Right atrium auricular region (tissue), 2 donors: ENCODE measurements around the gene SLC38A5. TPM values are rescaled to one million over a fixed set of nuclear protein-coding genes. Genes with fewer than 3 reads are reported as not detected.
A peak's percentile ranks its signal among the peaks of the same experiment; 100 is the strongest.

Experiments used
- DNase-seq: peaks from one replicate; pipeline ENCODE4 v3.0.0-alpha.2; 2019; ENCODE audit warnings: low spot score
- H3K27ac ChIP-seq, 2 donors: fragments of 200-600 bp; sonication (generic); 1 replicate in 1 of 2; 2 replicates in 1 of 2; pipeline ENCODE4 v1.5.1; 2016 to 2019
- H3K27me3 ChIP-seq, 2 donors: fragments of 200-600 bp; sonication (generic); one replicate each; pipeline versions ENCODE4 v1.5.1 to v1.6.0; 2017 to 2019
- H3K36me3 ChIP-seq: fragments of 200-600 bp; sonication (generic); one replicate; pipeline ENCODE4 v1.5.1; 2016
- H3K4me1 ChIP-seq, 2 donors: fragments of 200-600 bp; sonication (generic); one replicate each; pipeline versions ENCODE4 v1.5.1 to v1.6.0; 2017 to 2019
- H3K4me3 ChIP-seq, 2 donors: fragments of 200-600 bp; sonication (generic); 1 replicate in 1 of 2; 2 replicates in 1 of 2; pipeline ENCODE4 v1.5.1; 2017 to 2019; ENCODE audit warnings: mild to moderate bottlenecking in 1 of 2, moderate library complexity in 1 of 2
- H3K9me3 ChIP-seq, 2 donors: fragments of 200-600 bp; sonication (generic); one replicate each; pipeline ENCODE4 v1.5.1; 2019
- total RNA-seq, 2 donors: library from RNA; depleted of rRNA; stranded (reverse); fragments of >200 nt; gene quantifications; one replicate each; pipeline ENCODE4 v1.1.0, GENCODE V29; 2016
- TF ChIP-seq, protein P1 (sequence below), 2 donors: fragments of 200-600 bp; sonication (generic); IDR thresholded peaks; one replicate each; pipeline ENCODE4 v1.5.1; 2019; ENCODE audit warnings: antibody characterized with exemption in 2 of 2

SLC38A5 gene
- total RNA-seq, 2 donors from 2014 or later, result 2.2 to 4.9 TPM

DNA sequence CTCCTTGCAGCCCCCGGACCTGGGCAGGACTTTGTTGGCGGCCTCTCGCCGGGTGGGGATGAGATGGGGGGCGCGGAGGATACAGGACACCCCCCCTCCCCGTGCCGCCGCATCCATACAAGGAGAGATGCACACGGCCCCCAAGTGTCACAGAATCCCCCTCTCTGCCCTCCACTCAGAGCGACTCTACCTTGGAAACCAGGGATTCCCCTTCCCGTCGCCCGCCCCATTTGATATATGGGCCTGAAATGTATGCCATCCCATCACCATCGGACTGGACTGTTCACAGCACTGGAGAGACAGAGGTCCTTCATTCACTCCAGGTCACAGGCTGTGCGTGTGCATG is 39.2 kb upstream of the SLC38A5 start:
- TF ChIP-seq, protein P1, sequence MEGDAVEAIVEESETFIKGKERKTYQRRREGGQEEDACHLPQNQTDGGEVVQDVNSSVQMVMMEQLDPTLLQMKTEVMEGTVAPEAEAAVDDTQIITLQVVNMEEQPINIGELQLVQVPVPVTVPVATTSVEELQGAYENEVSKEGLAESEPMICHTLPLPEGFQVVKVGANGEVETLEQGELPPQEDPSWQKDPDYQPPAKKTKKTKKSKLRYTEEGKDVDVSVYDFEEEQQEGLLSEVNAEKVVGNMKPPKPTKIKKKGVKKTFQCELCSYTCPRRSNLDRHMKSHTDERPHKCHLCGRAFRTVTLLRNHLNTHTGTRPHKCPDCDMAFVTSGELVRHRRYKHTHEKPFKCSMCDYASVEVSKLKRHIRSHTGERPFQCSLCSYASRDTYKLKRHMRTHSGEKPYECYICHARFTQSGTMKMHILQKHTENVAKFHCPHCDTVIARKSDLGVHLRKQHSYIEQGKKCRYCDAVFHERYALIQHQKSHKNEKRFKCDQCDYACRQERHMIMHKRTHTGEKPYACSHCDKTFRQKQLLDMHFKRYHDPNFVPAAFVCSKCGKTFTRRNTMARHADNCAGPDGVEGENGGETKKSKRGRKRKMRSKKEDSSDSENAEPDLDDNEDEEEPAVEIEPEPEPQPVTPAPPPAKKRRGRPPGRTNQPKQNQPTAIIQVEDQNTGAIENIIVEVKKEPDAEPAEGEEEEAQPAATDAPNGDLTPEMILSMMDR (IDR thresholded peaks at IDR 0.05), result no peak
- Histone ChIP-seq H3K27me3 (no peaks in the 10 kb centered on the region), H3K36me3 (no peaks in the 10 kb centered on the region), H3K4me1 (peaks cover 0 to 9% of the 10 kb centered on the region in 2 donors), H3K4me3 (peak overlapping the region; percentile 60 to 72), H3K27ac (peak overlapping the region; percentile 83), H3K9me3 (no peaks in the 10 kb centered on the region)
- DNase-seq, result no peak

DNA sequence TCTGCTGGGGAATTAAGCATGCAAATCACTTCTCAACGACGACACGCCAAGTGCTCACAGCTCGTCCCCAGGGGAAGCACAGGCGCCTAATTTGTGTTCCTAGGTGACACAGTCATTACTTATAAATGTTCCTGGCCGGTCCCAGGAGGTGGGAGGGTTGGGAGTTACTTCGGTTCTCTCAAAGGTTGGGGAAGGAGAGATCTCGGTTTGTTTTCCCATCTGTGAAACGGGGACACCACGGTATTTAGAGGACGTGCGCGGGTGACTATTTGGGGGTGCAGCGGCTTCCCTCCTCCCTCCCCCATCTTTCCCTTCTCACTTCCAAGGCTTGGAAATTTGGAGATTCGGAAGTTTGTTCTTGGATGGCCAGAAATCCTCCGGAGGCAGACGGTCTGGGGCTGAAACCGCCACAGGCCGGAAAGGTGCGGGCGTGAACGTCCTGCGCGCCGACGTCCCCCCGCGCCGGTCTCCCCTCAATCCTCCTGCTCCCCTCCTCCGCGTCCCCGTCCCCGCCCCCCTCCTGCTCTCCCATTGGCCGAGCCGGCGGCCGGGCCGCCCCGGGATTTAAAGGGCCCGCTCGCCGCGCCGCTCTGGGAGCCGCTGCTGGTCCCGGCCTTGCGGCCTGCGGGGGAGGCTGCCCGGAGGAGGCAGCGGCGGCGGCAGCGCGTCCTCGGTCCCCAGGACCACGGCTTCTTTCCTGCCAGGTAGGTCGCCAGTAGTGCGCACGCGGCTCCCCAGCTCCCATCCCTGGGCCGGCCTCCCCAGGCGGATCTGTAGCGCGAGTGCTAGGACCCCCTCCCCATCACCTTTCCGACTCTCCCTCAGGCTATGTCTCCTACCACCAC is 38.6 kb upstream of the SLC38A5 start, which contains the start of gene PORCN:
TSS of gene PORCN (plus strand) at position 593 of the 845 bp plus-strand sequence. CDS start 829 bp downstream, outside the sequence.
- H3K4me1 ChIP-seq, result peaks cover 0 to 9% of the 10 kb centered on the region in 2 donors
- H3K27me3 ChIP-seq, result no peaks in the 10 kb centered on the region
- peak within 1 kb of the TSS; percentile 60 to 72 for H3K4me3 ChIP-seq
- peak; percentile 79 for DNase-seq
- H3K27ac ChIP-seq, result peak within 1 kb of the TSS; percentile 83
- H3K9me3 ChIP-seq, result no peaks in the 10 kb centered on the region
- TF ChIP-seq, protein P1 (IDR thresholded peaks at IDR 0.05), result no peak
- no peaks in the 10 kb centered on the region for H3K36me3 ChIP-seq

DNA sequence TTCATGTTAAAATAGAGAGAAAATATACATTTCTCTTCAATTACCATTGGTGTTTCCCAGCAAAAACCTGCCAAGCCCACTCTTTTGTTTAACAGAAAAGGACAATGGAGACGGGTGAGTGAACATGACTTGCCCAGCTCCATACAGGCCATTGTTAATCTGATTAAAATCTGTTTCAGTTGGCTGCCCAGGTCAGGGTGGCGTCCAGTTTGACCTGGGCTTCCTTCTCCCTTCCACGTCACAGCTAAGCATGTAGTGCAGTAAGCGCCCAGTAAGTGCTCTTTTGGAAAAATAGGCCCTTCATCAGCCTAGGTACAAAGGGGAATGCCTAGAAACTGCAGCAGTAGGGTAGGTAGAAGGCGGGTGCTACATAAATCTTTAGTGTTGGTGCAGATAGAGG is 37.2 kb upstream of the SLC38A5 start:
- Histone ChIP-seq H3K9me3 (no peaks in the 10 kb centered on the region), H3K4me1 (peaks cover 0 to 9% of the 10 kb centered on the region in 2 donors), H3K27me3 (no peaks in the 10 kb centered on the region), H3K36me3 (no peaks in the 10 kb centered on the region), H3K4me3 (no peak overlapping the region), H3K27ac (no peak overlapping the region)
- DNase-seq, result no peak
- TF ChIP-seq, protein P1 (IDR thresholded peaks at IDR 0.05), result no peak

DNA sequence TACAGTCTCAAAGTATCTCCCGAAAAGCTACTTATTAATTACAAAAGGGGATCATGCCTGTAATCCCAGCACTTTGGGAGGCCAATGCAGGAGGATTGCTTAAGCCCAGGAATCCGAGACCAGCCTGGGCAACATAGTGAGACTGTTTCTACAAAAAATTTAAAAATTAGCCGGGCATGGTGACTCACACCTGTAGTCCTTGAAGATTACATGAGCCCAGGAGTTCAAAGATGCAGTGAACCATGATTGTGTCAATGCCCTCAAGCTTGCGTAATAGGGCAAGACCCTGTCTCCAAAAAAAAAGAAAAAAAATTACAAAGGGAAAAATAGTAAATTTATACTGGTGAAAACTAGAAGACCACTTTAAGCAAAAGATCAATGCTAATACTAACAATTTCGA is 35.4 kb upstream of the SLC38A5 start:
- TF ChIP-seq, protein P1 (IDR thresholded peaks at IDR 0.05), result no peak
- no peak for DNase-seq
- H3K36me3 ChIP-seq, result no peaks in the 10 kb centered on the region

DNA sequence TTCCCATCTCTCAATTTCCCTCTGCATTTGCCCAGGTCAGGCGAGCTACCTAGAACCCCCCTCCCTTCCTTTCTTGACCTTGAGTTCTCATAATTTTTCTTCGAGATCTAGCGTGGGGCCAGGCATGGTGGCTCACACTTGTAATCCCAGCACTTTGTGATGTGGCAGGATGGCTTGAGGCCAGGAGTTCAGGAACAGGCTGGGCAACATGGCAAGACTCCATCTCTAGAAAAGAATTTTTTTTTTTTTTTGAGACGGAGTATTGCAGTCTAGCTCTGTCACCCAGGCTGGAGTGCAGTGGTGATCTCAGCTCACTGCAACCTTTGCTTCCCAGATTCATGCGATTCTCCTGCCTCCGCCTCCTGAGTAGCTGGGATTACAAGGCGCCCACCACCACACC is 34.2 kb upstream of the SLC38A5 start:
- Histone ChIP-seq H3K27me3 (no peaks in the 10 kb centered on the region), H3K4me3 (no peak overlapping the region), H3K36me3 (no peaks in the 10 kb centered on the region), H3K27ac (no peak overlapping the region), H3K4me1 (peaks cover 0 to 4% of the 10 kb centered on the region in 2 donors), H3K9me3 (no peaks in the 10 kb centered on the region)
- TF ChIP-seq, protein P1 (IDR thresholded peaks at IDR 0.05), result no peak
- DNase-seq, result no peak

More for the DNA sequence above, 35.4 kb upstream of the SLC38A5 start:
- Histone ChIP-seq H3K9me3 (no peaks in the 10 kb centered on the region), H3K4me1 (peaks cover 0 to 9% of the 10 kb centered on the region in 2 donors), H3K27ac (no peak overlapping the region), H3K27me3 (no peaks in the 10 kb centered on the region), H3K4me3 (no peak overlapping the region)
